H1 (cell line): Measurements from ENCODE around the gene STAT3. TPM values are rescaled to one million over a fixed set of nuclear protein-coding genes. Genes with fewer than 3 reads are reported as not detected.

Experiments used
- CTCF ChIA-PET: fragments of 300-600 bp; sonication (Branson Sonifier 250); formaldehyde crosslinking; loops from one replicate; lab custom pipeline; 2021; ENCODE audit not compliant: partially characterized antibody; lab: Charles Lee
- POLR2A ChIA-PET: fragments of 300-600 bp; sonication (Branson Sonifier 250); formaldehyde crosslinking; loops from one replicate; lab custom pipeline; 2021; ENCODE audit warnings: inconsistent platforms; ENCODE audit not compliant: partially characterized antibody; lab: Charles Lee
- DNase-seq, 2 experiments: peaks; one replicate each; pipeline versions ENCODE4 v3.0.0 to v3.0.0-alpha.2; 2010 to 2022; ENCODE audit warnings: low spot score in 2 of 2, low read depth in 1 of 2, mixed read lengths in 1 of 2
- FAIRE-seq: peaks from 2 replicates; lab custom pipeline; 2011; peaks lifted over from hg19 to GRCh38; lab: Jason Lieb, UNC
- H2AFZ ChIP-seq: 2 replicates; pipeline ENCODE4 v1.8.1; 2012; ENCODE audit warnings: low read length, inconsistent platforms
- H2AK5ac ChIP-seq: 2 replicates; pipeline ENCODE4 v1.6.1; 2013; ENCODE audit warnings: low read depth, low read length
- H2BK120ac ChIP-seq: replicated peaks from 2 replicates; pipeline ENCODE3; 2013; ENCODE audit warnings: low read depth, low read length, inconsistent platforms
- H2BK12ac ChIP-seq: 2 replicates; pipeline ENCODE4 v1.6.1; 2013; ENCODE audit warnings: low read depth, low read length
- H2BK15ac ChIP-seq: 2 replicates; pipeline ENCODE4 v1.6.1; 2013; ENCODE audit warnings: low read length
- H2BK20ac ChIP-seq: 2 replicates; pipeline ENCODE4 v1.6.1; 2013; ENCODE audit warnings: low read length
- H2BK5ac ChIP-seq: 2 replicates; pipeline ENCODE4 v1.6.1; 2013; ENCODE audit warnings: low read depth, low read length
- H3K14ac ChIP-seq: 2 replicates; pipeline ENCODE4 v1.6.1; 2013; ENCODE audit warnings: inconsistent platforms; ENCODE audit not compliant: insufficient read length
- H3K18ac ChIP-seq: 2 replicates; pipeline ENCODE4 v1.6.1; 2013; ENCODE audit warnings: low read length; ENCODE audit errors: extremely low read depth
- H3K23ac ChIP-seq: 2 replicates; pipeline ENCODE4 v1.6.1; 2013; ENCODE audit warnings: inconsistent platforms; ENCODE audit not compliant: insufficient read length
- H3K23me2 ChIP-seq: 2 replicates; pipeline ENCODE4 v1.6.1; 2013; ENCODE audit warnings: low read depth, low read length
- H3K27ac ChIP-seq: 2 replicates; pipeline ENCODE4 v1.6.1; 2011; ENCODE audit warnings: low read depth, low read length, inconsistent platforms
- H3K27me3 ChIP-seq, 4 experiments: replicated peaks in 1 of 4; 1 replicate in 1 of 4; 2 replicates in 3 of 4; pipeline versions ENCODE4 v1.6.1 to v1.8.1; 2011 to 2013; ENCODE audit warnings: low read length in 3 of 4, mild to moderate bottlenecking in 3 of 4, inconsistent platforms in 2 of 4, mixed read lengths in 2 of 4, moderate library complexity in 1 of 4; ENCODE audit not compliant: control insufficient read depth in 3 of 4, insufficient read depth in 3 of 4; ENCODE audit errors: extremely low read depth in 1 of 4
- H3K36me3 ChIP-seq, 4 experiments: 2 replicates each; pipeline versions ENCODE4 v1.6.1 to v1.8.1; 2011 to 2013; ENCODE audit warnings: mild to moderate bottlenecking in 4 of 4, low read length in 3 of 4, moderate library complexity in 2 of 4, control low read depth in 1 of 4, inconsistent platforms in 1 of 4; ENCODE audit not compliant: insufficient read depth in 4 of 4, control insufficient read depth in 2 of 4
- H3K4ac ChIP-seq: replicated peaks from 2 replicates; pipeline ENCODE3; 2013; ENCODE audit warnings: low read length, low read depth, mixed read lengths, inconsistent platforms; ENCODE audit not compliant: insufficient read length
- H3K4me1 ChIP-seq, 4 experiments: replicated peaks in 1 of 4; 1 replicate in 1 of 4; 2 replicates in 3 of 4; pipeline versions ENCODE4 v1.6.1 to v1.8.1; 2011 to 2013; ENCODE audit warnings: low read length in 3 of 4, inconsistent platforms in 2 of 4, mixed read lengths in 1 of 4; ENCODE audit not compliant: insufficient read depth in 4 of 4, control insufficient read depth in 3 of 4
- H3K4me2 ChIP-seq, 2 experiments: 2 replicates each; pipeline versions ENCODE4 v1.6.1 to v1.8.1; 2011 to 2013; ENCODE audit warnings: low read depth in 2 of 2, low read length in 2 of 2, control low read depth in 1 of 2, inconsistent platforms in 1 of 2, mild to moderate bottlenecking in 1 of 2; ENCODE audit not compliant: insufficient read depth in 1 of 2
- H3K4me3 ChIP-seq, 4 experiments: fragments of 200-600, 300-600 bp in 1 of 4; sonication (generic), shearing (Covaris generic), sonication (Bioruptor Twin) in 1 of 4; 2 replicates each; pipeline versions ENCODE4 v1.5.1 to v1.8.1; 2011 to 2016; ENCODE audit warnings: low read length in 4 of 4, low read depth in 3 of 4, control low read depth in 2 of 4, inconsistent platforms in 2 of 4, mild to moderate bottlenecking in 2 of 4, mixed read lengths in 1 of 4, moderate library complexity in 1 of 4; ENCODE audit not compliant: insufficient read depth in 2 of 4; ENCODE audit errors: extremely low read depth in 1 of 4
- H3K56ac ChIP-seq: replicated peaks from 2 replicates; pipeline ENCODE3; 2013; ENCODE audit warnings: low read depth, mild to moderate bottlenecking, mixed read lengths, low read length, inconsistent platforms; ENCODE audit not compliant: insufficient read length
- H3K79me1 ChIP-seq: 2 replicates; pipeline ENCODE4 v1.6.1; 2013; ENCODE audit warnings: low read depth, low read length, control low read depth
- H3K79me2 ChIP-seq, 2 experiments: 2 replicates each; pipeline versions ENCODE4 v1.6.1 to v1.8.1; 2012 to 2013; ENCODE audit warnings: low read length in 2 of 2, mild to moderate bottlenecking in 2 of 2, inconsistent platforms in 1 of 2; ENCODE audit not compliant: insufficient read depth in 2 of 2, control insufficient read depth in 1 of 2
- H3K9ac ChIP-seq, 4 experiments: replicated peaks in 1 of 4; 1 replicate in 1 of 4; 2 replicates in 3 of 4; pipeline versions ENCODE4 v1.6.1 to v1.8.1; 2011 to 2013; ENCODE audit warnings: low read depth in 3 of 4, low read length in 3 of 4, control low read depth in 2 of 4, mild to moderate bottlenecking in 2 of 4, moderate library complexity in 2 of 4, inconsistent platforms in 1 of 4; ENCODE audit errors: extremely low read depth in 1 of 4
- H3K9me3 ChIP-seq, 2 experiments: 2 replicates each; pipeline versions ENCODE4 v1.6.1 to v1.8.1; 2012 to 2013; ENCODE audit warnings: mild to moderate bottlenecking in 2 of 2, moderate library complexity in 2 of 2, control low read depth in 1 of 2, inconsistent platforms in 1 of 2, low read depth in 1 of 2, low read length in 1 of 2, mixed read lengths in 1 of 2; ENCODE audit not compliant: insufficient read depth in 2 of 2
- H4K20me1 ChIP-seq, 2 experiments: replicated peaks in 1 of 2; 2 replicates each; pipeline versions ENCODE3 to v1.8.1; 2011 to 2013; ENCODE audit warnings: inconsistent platforms in 2 of 2, low read length in 2 of 2, mild to moderate bottlenecking in 1 of 2; ENCODE audit not compliant: insufficient read depth in 2 of 2, control insufficient read depth in 1 of 2
- H4K5ac ChIP-seq: 2 replicates; pipeline ENCODE4 v1.6.1; 2013; ENCODE audit warnings: low read length, low read depth, mixed read lengths, inconsistent platforms; ENCODE audit not compliant: insufficient read length
- H4K8ac ChIP-seq: 2 replicates; pipeline ENCODE4 v1.8.0; 2013; ENCODE audit warnings: mild to moderate bottlenecking, moderate library complexity, low read length, inconsistent platforms; ENCODE audit not compliant: insufficient read depth; ENCODE audit errors: extremely low read depth
- H4K91ac ChIP-seq: replicated peaks from 2 replicates; pipeline ENCODE3; 2013; ENCODE audit warnings: low read length, mixed read lengths, inconsistent platforms; ENCODE audit not compliant: insufficient read length
- CHD1 ChIP-seq: IDR thresholded peaks from 2 replicates; pipeline ENCODE4 v1.6.1; 2012; ENCODE audit warnings: low read depth, low read length, improper control_type of control experiment
- FOSL1 ChIP-seq: IDR thresholded peaks from 2 replicates; pipeline ENCODE4 v1.6.1; 2011; ENCODE audit warnings: mild to moderate bottlenecking, low read depth, low read length, moderate library complexity; ENCODE audit not compliant: insufficient read depth
- GTF2F1 ChIP-seq: IDR thresholded peaks from 2 replicates; pipeline ENCODE4 v1.6.1; 2012; ENCODE audit warnings: low read depth, low read length, improper control_type of control experiment, borderline replicate concordance
- KDM1A ChIP-seq: fragments of 200-600, 300-600 bp; sonication (generic); IDR thresholded peaks from 2 replicates; pipeline ENCODE4 v1.7.1; 2016; ENCODE audit warnings: mild to moderate bottlenecking, low read length, borderline replicate concordance
- NANOG ChIP-seq: IDR thresholded peaks from 2 replicates; pipeline ENCODE4 v1.6.1; 2011; ENCODE audit warnings: low read length, low read depth, mild to moderate bottlenecking, inconsistent platforms; ENCODE audit not compliant: insufficient read depth, poor library complexity, severe bottlenecking
- POU5F1 ChIP-seq: IDR thresholded peaks from 2 replicates; pipeline ENCODE4 v1.6.1; 2011; ENCODE audit warnings: low read depth, mild to moderate bottlenecking, low read length, moderate library complexity
- SIX5 ChIP-seq: IDR thresholded peaks from 2 replicates; pipeline ENCODE4 v1.6.1; 2011; ENCODE audit warnings: mild to moderate bottlenecking, low read depth, low read length
- SP1 ChIP-seq: IDR thresholded peaks from 2 replicates; pipeline ENCODE4 v1.6.1; 2011; ENCODE audit warnings: low read depth, low read length
- SRF ChIP-seq: IDR thresholded peaks from 2 replicates; pipeline ENCODE4 v1.6.1; 2011; ENCODE audit warnings: mild to moderate bottlenecking, low read depth, low read length, moderate library complexity
- TBP ChIP-seq: IDR thresholded peaks from 2 replicates; pipeline ENCODE4 v1.6.1; 2011; ENCODE audit warnings: low read depth, low read length, improper control_type of control experiment
- WGBS, 2 experiments: shearing (Covaris generic) in 1 of 2; methylation state at CpG; one replicate each; pipeline versions ENCODE4 v1.1.6 to v1.1.7; 2013 to 2015; ENCODE audit warnings: low lambda C conversion rate in 2 of 2, mixed read lengths in 2 of 2, inconsistent platforms in 1 of 2, low coverage in 1 of 2, missing lambda C conversion rate in 1 of 2; ENCODE audit not compliant: insufficient replicate concordance in 2 of 2, insufficient coverage in 1 of 2, insufficient read length in 1 of 2; ENCODE audit errors: extremely low coverage in 1 of 2, missing lambda C conversion rate in 1 of 2; 5-methylcytosine and 5-hydroxymethylcytosine counted together
- polyA plus RNA-seq, 7 experiments: library from polyadenylated mRNA; depleted of rRNA in 3 of 7; stranded (reverse) in 5 of 7; unstranded in 2 of 7; fragments of >200 nt in 5 of 7; fragments of 200-250 nt in 2 of 7; gene quantifications; 1 replicate in 5 of 7; 2 replicates in 1 of 7; 4 replicates in 1 of 7; pipeline versions ENCODE4 v1.2.1 to v1.2.3, GENCODE V29; 2011 to 2013; ENCODE audit warnings: missing spikeins in 2 of 7, mixed read lengths in 2 of 7
- total RNA-seq: library from RNA; stranded (reverse); fragmentation: NEBNext Ultra II Directional; extraction: Animal tissue kit (Norgen Biotek cat#: 25700); gene quantifications from 2 replicates; pipeline ENCODE4 v1.2.1, GENCODE V29; 2021

STAT3 gene
- total and polyA plus RNA-seq, 2 of the 8 experiments (the other 6 are each of a cell fraction or from before 2014, with no cell fraction given), result 38.4 to 94.1 TPM

DNA sequence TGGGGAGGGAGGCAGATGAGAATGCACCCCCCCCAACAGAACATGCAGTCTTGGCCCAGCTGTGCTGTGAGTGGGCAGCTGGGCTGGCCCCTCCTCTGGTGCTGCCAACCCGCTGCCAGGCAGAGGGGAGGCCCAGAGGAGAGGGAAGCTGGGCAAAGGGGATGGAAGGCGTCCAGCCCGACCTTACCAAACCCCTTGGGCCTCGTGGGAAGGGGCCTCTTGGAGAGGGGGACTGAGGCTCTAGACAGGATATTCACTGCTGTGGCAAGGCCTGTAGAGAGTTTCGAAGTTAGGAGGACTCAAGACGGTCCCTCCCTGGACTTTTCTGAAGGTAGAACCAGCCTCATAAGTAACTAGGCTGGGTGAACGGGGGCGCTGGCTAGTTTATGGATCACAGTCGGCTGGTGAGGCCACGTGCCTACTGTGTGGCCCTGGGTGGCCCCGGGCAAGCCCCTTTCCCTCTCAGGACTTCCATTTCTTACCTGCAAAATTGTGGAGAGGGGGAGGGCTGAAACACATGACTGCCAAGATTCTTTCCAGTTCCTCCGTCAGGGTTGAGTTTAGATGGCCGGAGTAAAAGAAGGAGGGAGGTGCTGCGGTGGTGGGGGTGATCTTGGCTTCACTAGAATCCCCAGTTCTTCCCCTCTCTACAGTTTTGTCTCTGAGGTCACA, 100.8 kb downstream of the STAT3 start:
- Histone ChIP-seq H2BK20ac (peak overlapping the region; percentile 82; the same call in 1 of the 2 replicates), H3K56ac (no peak overlapping the region), H3K79me2 (no peaks in the 10 kb centered on the region), H4K8ac (peak overlapping the region; percentile 93), H3K27ac (no peak overlapping the region), H2BK120ac (no peak overlapping the region)
- no peak for TF ChIP-seq GTF2F1
- no peak for TF ChIP-seq SRF
- TF ChIP-seq SIX5, result no peak
- no peak for TF ChIP-seq CHD1
- TF ChIP-seq FOSL1, result no peak
- TF ChIP-seq KDM1A, result no peak
- TF ChIP-seq SP1, result no peak
- TF ChIP-seq POU5F1, result no peak
- no peak for TF ChIP-seq TBP
- no peak for TF ChIP-seq NANOG
- TF ChIP-seq, all 59 proteins: peak for 0
- no peak overlapping the region for H3K4ac ChIP-seq
- WGBS, 2 experiments, result 74% methylated on average over 11 of the region's 14 CpGs; no CpG with 5 or more reads in 1 of the 2 experiments
- no peak overlapping the region for H3K14ac ChIP-seq
- no peak overlapping the region for H3K9ac ChIP-seq
- H3K4me1 ChIP-seq, result peaks cover 0 to 15% (median 12%) of the 10 kb centered on the region in 4 experiments; a peak in 5 of 7 replicates
- no peak overlapping the region for H4K91ac ChIP-seq
- H3K4me2 ChIP-seq, result peak overlapping the region; percentile 5 to 64; a peak in 2 of 4 replicates
- H2BK12ac ChIP-seq, result peak overlapping the region; percentile 68; the same call in 1 of the 2 replicates
- no peak overlapping the region; the same call in 1 of the 2 replicates for H2AFZ ChIP-seq
- H3K18ac ChIP-seq, result peak overlapping the region; percentile 71
- H2BK15ac ChIP-seq, result 0 out of 2 replicates have a peak overlapping the region, but pooled peaks have one; percentile 72
- H3K9me3 ChIP-seq, result no peaks in the 10 kb centered on the region
- DNase-seq, result no peak
- H3K27me3 ChIP-seq, result peaks cover 7 to 30% (median 25%) of the 10 kb centered on the region in 4 experiments
- no peaks in the 10 kb centered on the region for H3K36me3 ChIP-seq
- H3K23ac ChIP-seq, result no peak overlapping the region
- H3K23me2 ChIP-seq, result no peaks in the 10 kb centered on the region; the same call in 1 of the 2 replicates
- POLR2A ChIA-PET, result interaction anchor here (0.8 to 2.1 kb wide), 6 partner anchors 10 to 93 kb away, joined by 3 to 7 read pairs (median 4); partner anchors contain the start of gene GHDC
- peak overlapping the region in 3 of 4 experiments; percentile 29 to 65 (median 38); a peak in 4 of 8 replicates for H3K4me3 ChIP-seq
- CTCF ChIA-PET, result interaction anchor here (0.6 to 1.7 kb wide), 3 partner anchors 21 to 199 kb away, joined by 3 to 4 read pairs (median 4); no protein-coding TSS in a partner anchor
- no peaks in the 10 kb centered on the region for H4K20me1 ChIP-seq
- H4K5ac ChIP-seq, result no peak overlapping the region
- no peaks in the 10 kb centered on the region for H3K79me1 ChIP-seq
- no peak overlapping the region for H2AK5ac ChIP-seq
- no peak for FAIRE-seq
- H2BK5ac ChIP-seq, result no peak overlapping the region
